GM18909 (cell line): Measurements from ENCODE around the gene KIF5B.
"Not testable (repeated sequence)": the region's sequence is repeated elsewhere in the genome, so short reads cannot be mapped to it uniquely, and the experiment has no call there.

ENCODE experiments used
- ATAC-seq: cut with Tn5 transposase; IDR thresholded peaks from one replicate; pipeline ENCODE4 v1.9.1; 2021; ENCODE audit warnings: mild to moderate bottlenecking; ENCODE audit not compliant: unreplicated experiment, poor library complexity

KIF5B gene

DNA sequence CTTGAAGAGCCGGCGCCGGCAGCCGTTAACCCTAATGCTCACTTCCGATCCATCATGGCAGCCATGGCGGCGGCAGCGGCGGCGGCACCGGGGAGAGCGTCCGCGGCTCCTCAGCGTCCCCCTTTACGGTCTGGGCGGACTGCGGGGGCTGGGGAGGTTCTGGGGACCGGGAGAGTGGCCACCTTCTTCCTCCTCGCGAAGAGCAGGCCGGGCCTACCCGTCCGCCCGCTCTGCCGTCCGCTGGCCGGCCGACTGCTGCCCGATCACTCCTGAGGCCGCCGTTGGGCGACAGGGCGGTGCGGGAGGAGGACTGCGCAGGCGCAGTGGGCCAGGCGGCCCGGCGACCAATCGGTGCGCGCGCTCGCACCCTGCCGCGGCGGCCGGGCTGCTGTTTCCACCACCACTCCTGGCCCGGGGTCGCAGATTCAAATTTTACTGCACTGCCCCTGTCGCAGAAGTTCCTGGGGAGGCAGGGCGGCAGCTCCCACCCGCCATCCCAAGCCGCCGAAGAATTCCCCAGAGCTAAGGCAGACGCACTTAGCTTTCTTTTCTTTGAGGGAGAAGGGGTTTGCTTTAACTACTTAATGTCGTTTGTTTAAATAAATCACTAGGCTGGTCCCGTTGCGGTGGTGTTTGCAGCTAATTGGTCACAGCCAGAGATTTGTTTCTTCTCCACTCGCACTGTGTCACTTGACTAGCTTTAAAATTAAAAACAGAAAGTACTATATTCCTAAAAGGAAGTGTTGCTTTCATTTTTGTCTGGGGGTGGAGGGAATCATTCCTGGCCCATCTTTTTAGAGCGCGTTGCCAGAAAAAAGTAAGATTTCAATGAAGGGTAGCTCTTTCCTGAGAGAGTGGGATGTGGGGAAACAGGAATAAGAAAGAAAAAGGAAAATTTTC is at the start of gene KIF5B:
TSS of gene KIF5B (minus strand) at position 290 of the 900 bp plus-strand sequence. CDS start 452 bp downstream, outside the sequence.
- ATAC-seq: peak; percentile 87

DNA sequence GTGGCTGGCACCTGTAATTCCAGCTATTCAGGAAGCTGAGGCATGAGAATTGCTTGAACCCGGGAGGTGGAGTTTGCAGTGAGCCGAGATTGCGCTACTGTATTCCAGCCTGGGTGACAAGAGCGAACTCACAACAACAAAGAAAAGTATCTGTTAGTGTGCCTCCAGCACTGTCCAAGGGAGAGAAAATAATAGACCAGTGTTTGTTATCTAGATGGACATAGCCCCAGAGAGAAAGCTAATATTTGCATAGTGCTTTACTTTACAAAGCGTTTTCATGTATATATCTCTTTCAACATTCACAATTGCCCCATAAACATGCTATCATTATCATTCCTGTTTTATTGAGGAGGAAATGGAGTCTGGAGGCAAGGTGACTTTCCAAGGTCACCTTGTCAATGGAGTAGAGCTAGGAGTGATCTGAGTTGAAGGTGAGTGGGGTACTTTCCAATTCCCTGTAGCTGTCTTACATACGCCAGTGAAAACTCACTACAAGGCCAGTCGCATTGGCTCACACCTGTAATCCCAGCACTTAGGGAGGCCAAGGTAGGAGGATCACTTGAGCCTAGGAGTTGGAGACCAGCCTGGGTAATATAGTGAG is 49.7 kb upstream of the KIF5B start:
- no peak for ATAC-seq

DNA sequence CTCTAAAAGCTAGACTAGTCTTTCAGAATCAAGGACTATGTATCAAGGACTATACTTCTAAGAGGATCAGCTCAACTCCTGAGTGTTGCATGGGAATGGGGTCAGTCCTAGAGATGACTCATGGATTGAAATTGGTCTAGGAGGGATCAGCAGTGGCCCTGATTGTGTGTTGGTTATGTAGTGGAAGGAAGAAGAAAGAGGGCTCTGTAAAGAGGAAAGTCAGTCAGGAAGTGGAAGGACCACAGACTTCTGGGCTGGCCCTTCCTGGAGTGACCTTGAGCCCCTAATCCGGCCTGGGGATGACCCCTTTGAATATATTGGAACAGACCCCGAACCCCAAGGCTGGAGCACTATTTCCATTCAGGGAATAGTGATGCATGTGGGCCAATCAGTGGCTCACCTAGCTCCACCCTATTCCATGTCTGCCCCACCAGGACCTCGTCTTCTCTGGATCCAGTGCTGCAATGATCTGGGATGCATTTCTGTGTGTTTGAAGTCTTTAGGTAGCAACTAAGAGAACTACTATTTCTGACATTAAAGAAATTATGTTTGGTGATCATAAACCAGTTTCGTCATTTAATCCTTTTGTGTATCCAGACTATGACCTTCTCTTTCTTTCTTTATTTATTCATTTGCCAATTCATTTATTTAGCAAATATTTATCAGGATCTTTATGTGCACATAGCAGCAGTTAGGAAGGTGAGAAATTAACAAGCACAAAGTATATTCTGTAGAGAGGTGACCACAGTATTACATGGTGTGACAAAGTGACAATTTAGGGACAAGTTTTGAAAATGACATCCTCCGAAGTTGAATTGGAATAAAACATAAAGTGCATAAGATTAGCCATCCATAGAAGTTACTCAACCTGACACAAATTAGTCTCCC is 48.6 kb upstream of the KIF5B start:
- ATAC-seq: no peak

DNA sequence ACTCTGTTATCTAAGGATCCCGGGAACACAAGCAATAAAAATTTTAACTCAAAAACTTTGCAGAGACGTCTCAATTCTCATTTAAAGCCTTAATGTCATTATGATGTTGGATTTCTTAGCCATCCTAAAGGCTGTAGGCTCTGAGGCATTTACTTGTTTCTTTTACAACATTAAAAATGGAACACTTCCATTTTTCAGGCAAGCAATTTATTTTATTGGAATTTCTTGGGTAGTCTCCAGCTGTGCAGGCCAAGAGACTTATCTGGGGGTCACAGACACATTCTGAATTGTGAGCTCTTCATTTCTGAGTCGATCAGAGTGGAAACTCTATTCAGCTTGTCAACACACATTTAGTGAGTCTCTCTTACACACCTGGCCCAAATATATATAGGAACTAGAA is 48.0 kb upstream of the KIF5B start:
- no peak for ATAC-seq

DNA sequence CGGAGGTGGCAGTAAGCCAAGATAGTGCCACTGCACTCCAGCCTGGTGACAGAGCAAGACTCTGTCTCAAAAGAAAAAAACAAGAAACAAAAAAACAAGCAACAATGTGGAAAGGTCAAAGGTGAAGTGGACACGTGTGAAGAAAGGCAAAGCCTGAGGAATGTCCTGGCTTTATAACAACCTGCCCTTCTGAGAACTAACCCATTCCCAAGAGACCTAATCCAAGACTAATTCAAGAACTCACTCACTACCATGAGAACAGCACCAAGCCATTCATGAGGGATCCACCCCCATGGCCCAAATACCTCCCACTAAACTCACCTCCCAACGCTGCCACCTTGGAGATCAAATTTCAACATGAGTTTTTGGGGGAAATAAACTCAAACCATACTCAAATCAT is 47.5 kb upstream of the KIF5B start:
- no peak for ATAC-seq

DNA sequence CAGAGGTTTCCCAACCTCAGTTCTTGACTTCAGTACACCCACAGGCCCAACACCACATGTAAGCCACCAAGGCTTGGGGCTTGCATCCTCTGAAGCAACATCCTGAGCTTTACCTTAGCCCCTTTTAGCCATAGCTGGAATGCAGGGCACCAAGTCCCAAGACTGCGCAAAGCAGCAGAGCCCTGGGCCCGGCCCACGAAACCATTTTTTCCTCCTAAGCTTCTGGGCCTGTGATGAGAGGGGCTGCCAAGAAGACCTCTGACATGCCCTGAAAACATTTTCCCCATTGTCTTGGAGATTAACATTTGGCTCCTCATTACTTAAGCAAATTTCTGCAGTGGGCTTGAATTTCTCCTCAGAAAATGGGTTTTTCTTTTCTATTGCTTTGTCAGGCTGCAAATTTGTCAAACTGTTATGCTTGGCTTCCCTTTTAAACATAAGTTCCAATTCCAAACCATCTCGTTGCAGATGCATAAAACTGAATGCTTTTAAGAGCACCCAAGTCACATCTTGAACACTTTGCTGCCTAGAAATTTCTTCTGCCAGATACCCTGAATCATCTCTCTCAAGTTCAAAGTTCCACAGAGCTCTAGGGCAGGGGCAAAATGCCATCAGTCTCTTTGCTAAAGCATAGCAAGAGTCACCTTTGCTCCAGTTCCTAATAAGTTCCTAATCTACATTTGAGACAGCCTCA is 42.5 kb upstream of the KIF5B start:
- ATAC-seq: not testable (repeated sequence)

DNA sequence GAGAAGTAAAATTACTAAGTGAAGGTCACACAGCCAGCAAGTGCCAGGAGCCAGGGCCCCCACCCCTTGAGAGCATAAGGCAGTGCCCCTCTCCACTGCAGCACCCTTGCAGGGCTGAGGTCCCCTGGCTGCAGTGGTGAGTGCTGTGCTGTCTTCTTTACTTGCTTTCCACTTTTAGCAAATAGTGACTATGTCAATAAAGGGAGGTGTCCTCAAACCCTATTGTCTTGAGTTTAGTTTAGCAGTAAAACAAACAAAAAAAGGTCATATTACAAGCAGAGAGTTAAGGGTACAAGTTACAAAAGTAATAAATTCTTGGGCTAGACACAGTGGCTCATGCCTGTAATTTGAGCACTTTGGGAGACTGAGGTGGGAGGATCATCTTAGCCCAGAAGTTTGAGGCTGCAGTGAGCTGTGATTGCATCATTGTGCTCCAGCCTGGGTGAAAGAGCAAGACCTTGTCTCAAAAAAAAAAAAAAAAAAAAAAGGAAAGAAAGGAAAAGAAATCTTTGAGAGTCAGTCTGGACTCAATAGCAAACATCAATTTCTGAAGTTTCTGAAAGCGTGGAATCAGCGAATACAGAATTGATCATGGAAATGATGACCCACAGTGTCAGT is 39.0 kb upstream of the KIF5B start:
- ATAC-seq: no peak

DNA sequence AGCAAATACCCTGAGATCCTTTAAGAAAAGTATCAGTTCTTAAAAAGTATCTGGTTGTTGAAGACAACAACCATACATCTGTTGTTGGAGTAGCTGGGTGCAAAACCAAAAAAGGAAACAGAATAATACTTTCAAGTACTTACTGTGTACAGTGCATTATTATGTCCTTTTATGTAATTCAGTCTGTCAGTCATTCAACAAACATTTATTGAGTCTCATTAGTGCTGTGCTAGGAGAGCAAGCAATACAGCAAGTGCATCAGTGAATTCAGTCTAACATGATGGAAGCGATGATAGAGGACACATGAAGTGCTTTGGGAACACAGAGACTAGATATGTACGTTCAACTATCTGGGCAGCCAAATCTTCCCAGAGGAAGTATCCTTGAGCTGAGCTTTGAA is 37.4 kb upstream of the KIF5B start:
- no peak for ATAC-seq

DNA sequence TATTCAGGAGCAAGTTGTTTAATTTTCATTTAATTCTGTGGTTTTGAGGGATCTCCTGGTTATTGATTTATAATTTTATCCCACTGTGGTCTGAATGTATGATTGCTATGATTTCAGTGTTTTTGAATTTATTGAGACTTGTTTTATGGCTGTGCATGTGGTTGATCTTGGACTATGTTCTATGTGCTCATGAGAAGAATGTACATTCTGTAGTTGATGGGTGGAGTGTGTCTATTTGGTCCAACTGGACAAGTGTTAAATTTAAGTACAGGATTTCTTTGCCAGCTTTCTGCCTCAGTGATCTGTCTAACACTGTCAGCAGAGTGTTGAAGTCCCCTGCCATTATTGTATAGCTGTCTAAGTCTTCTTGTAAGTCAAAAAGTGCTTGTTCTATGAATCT is 34.8 kb upstream of the KIF5B start:
- no peak for ATAC-seq

DNA sequence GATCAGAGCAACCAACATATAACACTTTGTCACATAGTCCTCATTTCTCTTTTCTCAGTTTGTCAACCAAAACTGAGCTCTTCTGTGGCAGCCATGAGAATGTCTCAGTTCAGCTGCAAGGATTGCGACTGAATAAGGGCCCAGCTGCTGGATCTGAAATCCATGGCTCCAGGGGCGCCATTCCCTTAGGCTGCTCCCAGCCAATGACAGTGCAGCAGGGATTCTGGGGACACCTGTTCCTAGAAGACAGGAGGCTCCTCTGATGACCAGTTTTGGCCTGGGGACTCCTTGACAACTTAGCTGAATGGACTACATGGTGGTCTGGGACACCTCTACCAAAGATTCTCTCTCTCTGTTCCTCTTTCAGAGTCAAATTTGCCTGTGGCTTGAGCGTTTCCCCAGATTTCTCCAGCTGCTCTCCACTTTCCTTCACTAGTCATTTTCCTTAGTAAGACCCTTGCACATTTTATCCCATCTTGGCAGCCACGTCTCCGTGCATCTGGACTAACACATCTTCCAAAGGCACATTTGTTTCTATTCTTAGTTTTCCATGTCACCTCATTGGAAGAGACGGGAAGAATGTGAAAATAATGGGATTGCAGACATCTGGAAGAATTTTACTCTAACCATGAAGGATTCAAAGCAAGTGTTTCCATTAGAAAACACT is 28.1 kb upstream of the KIF5B start:
- ATAC-seq: no peak

DNA sequence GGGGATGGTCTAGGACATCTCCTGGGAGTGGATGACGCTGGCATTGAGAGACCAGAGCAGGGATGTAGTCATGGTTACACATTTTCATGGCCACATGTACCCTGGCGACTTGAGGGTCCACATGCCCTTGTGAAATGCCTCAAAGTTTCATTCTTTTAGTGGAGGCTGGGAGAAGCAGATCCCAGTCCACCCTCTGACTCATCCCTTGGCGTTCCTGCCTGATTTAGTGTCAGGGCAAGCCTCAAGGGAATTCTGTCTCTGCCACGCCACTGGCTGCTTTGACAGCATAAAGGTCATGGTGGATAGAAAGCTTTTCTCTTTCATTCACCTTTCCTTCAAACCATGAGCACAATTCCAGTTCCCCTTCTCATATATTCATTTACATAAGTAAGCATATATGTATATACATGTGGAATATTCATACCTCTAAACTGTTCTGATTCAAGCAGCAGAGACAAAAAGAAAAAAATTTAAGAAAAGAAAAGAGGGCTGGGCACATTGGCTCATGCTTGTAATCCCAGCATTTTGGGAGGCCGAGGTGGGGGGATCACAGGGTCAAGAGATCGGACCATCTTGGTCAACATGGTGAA is 21.8 kb upstream of the KIF5B start:
- ATAC-seq: no peak

DNA sequence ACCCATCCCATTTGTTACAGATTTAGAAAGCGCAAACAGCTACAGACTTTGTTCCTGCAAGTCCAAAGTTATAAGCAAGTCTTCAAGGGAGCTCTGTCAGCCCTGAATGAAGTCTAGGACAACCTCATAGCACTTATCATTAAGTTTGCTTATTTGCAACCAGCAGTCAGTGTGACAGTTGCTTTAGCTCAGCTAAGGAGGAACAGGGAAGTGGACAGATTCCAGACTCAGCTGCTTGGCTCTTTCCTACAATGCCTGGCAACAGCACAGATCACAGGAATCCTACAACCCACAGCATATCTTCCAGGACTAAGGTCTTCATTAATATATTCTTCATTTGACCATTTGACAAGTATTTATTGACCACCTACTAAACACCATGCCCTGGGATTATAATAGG is 17.4 kb upstream of the KIF5B start:
- ATAC-seq: no peak

DNA sequence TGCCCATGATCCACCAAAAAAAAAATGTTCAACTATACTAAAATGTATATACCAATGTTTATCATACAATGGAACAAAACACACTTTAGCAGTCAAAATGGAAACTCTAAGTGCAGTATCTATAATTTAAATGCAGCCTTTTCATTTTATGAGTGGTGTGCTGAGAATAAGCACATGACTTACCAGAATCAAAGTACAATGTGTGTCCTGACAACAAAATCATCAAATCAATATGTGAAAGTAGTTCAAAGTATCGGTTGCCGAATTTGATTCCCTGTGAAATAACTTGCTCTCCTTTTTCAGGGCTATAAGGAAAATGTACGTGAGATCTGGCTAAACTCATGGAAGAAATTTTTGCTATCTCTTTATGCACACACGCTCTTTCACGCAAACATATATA is 16.9 kb upstream of the KIF5B start:
- ATAC-seq: no peak

DNA sequence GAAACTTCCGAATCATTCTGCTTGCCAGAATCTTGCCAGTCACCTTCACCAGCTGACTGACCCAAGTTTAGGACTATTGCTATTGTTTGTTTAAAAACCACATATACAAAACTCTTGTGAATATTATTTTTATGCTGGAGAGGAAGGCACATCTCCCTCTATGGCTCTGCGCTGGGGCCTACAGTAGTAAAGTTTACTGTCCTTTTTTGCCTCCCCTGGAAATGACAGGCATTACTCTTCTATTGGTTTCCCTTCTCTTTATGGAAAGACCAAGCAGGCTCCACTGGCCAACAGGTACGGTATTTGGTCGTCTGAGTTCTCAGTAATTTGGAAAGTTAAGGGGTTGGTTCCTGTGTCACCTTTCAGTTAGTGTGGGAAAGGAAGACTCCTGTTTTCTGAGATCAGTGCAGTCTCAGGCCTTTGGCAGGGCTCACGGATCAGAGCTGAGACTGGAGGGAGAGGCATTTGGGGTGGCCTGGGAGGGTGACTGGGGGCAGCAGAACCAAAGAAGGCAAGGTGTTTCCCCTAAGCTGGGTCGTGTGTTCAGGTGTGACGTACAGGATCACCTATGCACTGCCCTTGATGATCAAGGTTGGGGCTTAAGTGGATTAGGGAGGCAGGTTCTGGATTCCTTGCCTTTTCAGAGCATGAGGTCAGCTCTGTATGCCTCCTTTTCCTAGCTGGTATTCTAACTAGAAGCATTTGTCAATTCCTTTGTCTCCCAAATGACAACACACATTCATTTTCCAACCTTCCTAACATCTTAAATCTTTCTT is 16.0 kb upstream of the KIF5B start:
- no peak for ATAC-seq

DNA sequence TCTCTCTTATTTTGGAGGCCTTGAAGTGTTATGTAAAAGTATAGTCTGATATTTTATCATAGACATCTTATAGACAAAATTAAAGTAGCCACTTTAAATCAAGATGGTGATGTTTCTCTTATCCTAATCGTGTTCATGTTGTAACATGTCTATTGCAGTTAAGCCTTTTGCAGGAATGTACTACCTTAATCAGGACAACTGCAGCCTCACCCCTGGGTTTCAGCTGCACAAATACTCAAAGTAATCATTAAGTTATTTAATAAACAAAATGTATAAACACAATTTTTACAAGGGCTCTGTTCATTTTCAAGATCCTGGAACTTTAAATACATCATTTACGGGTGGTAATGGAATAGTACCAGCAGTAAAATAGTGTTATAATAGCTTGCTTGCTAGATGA is 14.4 kb upstream of the KIF5B start:
- ATAC-seq: no peak

DNA sequence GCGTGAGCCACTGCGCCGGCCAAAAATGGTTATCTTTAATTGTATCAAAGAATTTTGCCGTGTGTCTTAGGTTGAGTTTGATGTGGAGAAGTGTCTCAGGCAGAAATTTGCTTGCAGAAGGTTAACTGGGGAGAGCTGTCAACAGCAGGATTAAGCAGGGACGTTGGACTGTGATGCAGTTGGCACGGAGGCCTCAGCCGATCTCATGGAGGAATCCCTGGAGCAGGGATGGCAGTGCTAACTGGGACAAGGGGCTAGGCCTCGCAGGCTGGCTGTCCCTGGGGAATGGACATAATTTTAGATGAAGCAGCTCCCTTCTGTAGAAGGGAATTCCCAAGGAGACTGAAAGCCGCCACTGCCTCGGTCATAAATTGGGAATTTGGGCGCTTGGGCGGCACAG is 12.3 kb upstream of the KIF5B start:
- ATAC-seq: no peak

DNA sequence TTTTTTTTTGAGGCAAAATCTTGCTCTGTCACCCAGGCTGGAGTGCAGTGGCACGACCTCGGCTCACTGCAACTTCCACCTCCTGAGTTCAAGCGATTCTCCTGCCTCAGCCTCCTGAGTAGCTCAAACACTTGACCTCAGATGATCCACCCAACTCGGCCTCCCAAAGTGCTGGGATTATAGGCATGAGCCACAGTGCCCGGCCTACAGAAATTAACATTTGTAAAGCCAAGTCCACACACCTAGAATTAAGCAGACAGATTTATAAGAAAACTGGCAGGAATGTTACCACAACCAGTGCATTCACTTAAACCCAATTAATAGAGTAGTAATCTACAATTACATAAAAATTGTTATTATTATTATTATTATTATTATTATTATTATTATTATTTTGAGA is 11.7 kb upstream of the KIF5B start:
- not testable (repeated sequence) for ATAC-seq

DNA sequence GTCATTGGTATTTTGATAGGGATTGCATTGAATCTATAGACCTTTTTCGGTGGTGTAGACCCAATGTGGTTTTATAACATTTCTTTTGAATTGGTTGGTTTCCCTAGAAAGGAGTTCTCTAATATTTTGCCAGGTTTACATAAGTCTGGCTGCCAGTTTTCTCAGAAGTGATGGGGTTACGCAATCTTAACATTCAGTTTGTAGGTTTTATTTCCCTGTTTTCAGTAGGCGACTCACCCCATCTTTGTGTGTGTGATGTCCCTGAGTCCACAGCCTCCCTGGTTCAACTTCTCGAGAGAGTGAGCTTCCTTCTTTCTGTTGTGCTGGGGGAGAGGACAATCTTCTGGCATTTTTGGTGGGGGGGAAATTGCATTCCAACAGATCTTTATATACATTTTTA is 9.6 kb upstream of the KIF5B start:
- ATAC-seq: no peak
